SK-N-SH (cell line): Measurements from ENCODE around the gene AMN1. TPM values are rescaled to one million over a fixed set of nuclear protein-coding genes. Genes with fewer than 3 reads are reported as not detected.

ENCODE experiments used
- CTCF ChIA-PET: fragments of 300-600, 350-600 bp; formaldehyde crosslinking; extraction: SDS; loops from one replicate; lab custom pipeline; 2021; lab: Yijun Ruan, JAX
- POLR2A ChIA-PET: fragments of 350-600 bp; sonication (Branson Sonifier 250); formaldehyde crosslinking; extraction: SDS; loops from one replicate; lab custom pipeline; 2020; ENCODE audit warnings: antibody characterized with exemption, inconsistent platforms; lab: Yijun Ruan, JAX
- DNase-seq: peaks from one replicate; pipeline ENCODE4 v3.0.0; 2012
- H2AFZ ChIP-seq: fragments of 200-600 bp; sonication (generic); 2 replicates; pipeline ENCODE4 v1.8.1; 2016; ENCODE audit warnings: antibody characterized with exemption, mild to moderate bottlenecking, low read depth
- H3F3A ChIP-seq: fragments of 200-600 bp; sonication (generic); replicated peaks from 2 replicates; pipeline ENCODE3; 2016; ENCODE audit warnings: antibody characterized with exemption, mild to moderate bottlenecking; ENCODE audit not compliant: insufficient read depth
- H3K27ac ChIP-seq, 2 experiments: fragments of 200-500 bp in 1 of 2; fragments of 200-600 bp in 1 of 2; sonication (Bioruptor generic) in 1 of 2; sonication (generic), shearing (Covaris generic) in 1 of 2; 2 replicates each; pipeline versions ENCODE4 v1.5.1 to v1.6.1; 2014 to 2016; ENCODE audit warnings: low read depth in 2 of 2, inconsistent platforms in 1 of 2, low read length in 1 of 2, mild to moderate bottlenecking in 1 of 2, mixed read lengths in 1 of 2
- H3K27me3 ChIP-seq: fragments of 200-600 bp; sonication (generic), shearing (Covaris generic); 2 replicates; pipeline ENCODE4 v1.6.1; 2016; ENCODE audit warnings: mixed run types; ENCODE audit not compliant: insufficient read depth
- H3K36me3 ChIP-seq, 2 experiments: fragments of 200-500 bp in 1 of 2; fragments of 200-600 bp in 1 of 2; sonication (Bioruptor generic) in 1 of 2; sonication (generic) in 1 of 2; replicated peaks in 1 of 2; 2 replicates each; pipeline versions ENCODE3 to v1.5.1; 2014 to 2016; ENCODE audit warnings: low read length in 1 of 2, mild to moderate bottlenecking in 1 of 2; ENCODE audit not compliant: insufficient read depth in 2 of 2, control insufficient read depth in 1 of 2
- H3K4me1 ChIP-seq, 2 experiments: fragments of 200-500 bp in 1 of 2; fragments of 200-600 bp in 1 of 2; sonication (Bioruptor generic) in 1 of 2; sonication (generic), shearing (Covaris generic) in 1 of 2; 2 replicates each; pipeline versions ENCODE4 v1.5.1 to v1.6.1; 2014 to 2016; ENCODE audit warnings: low read depth in 1 of 2, low read length in 1 of 2, mixed run types in 1 of 2; ENCODE audit not compliant: insufficient read depth in 2 of 2, control insufficient read depth in 1 of 2
- H3K4me2 ChIP-seq: fragments of 200-600 bp; sonication (generic), shearing (Covaris generic); 2 replicates; pipeline ENCODE4 v1.6.1; 2017; ENCODE audit warnings: mixed run types
- H3K4me3 ChIP-seq, 2 experiments: fragments of 200-500 bp in 1 of 2; fragments of 200-600 bp in 1 of 2; sonication (Bioruptor generic) in 1 of 2; sonication (generic), shearing (Covaris generic) in 1 of 2; 2 replicates each; pipeline versions ENCODE4 v1.5.1 to v1.8.1; 2014 to 2016; ENCODE audit warnings: low read depth in 2 of 2, inconsistent platforms in 1 of 2, low read length in 1 of 2, mild to moderate bottlenecking in 1 of 2, mixed read lengths in 1 of 2, moderate library complexity in 1 of 2
- H3K79me2 ChIP-seq: fragments of 200-600 bp; sonication (generic); 2 replicates; pipeline ENCODE4 v1.8.1; 2017; ENCODE audit warnings: mild to moderate bottlenecking; ENCODE audit not compliant: insufficient read depth
- H3K9ac ChIP-seq: fragments of 200-600 bp; sonication (generic); 2 replicates; pipeline ENCODE4 v1.6.1; 2017; ENCODE audit warnings: mixed run types
- H3K9me2 ChIP-seq: fragments of 200-600 bp; sonication (generic); 2 replicates; pipeline ENCODE4 v1.6.1; 2017; ENCODE audit warnings: mixed run types
- H3K9me3 ChIP-seq: fragments of 200-600 bp; sonication (generic); 2 replicates; pipeline ENCODE4 v1.6.1; 2017; ENCODE audit warnings: mixed run types, mild to moderate bottlenecking, moderate library complexity
- H4K20me1 ChIP-seq: fragments of 200-600 bp; sonication (generic); 2 replicates; pipeline ENCODE4 v1.6.1; 2017; ENCODE audit warnings: mild to moderate bottlenecking, mixed run types; ENCODE audit not compliant: insufficient read depth
- CHD2 ChIP-seq: fragments of 150-350 bp; IDR thresholded peaks from 2 replicates; pipeline ENCODE4 v1.6.1; 2018; ENCODE audit warnings: low read length; ENCODE audit not compliant: partially characterized antibody
- ELF1 ChIP-seq: IDR thresholded peaks from 2 replicates; pipeline ENCODE4 v1.4.0; 2012
- EZH2phosphoT487 ChIP-seq: fragments of 200-600 bp; sonication (generic); IDR thresholded peaks from 2 replicates; pipeline ENCODE4 v1.6.1; 2017; ENCODE audit warnings: low read depth, mixed run types, mild to moderate bottlenecking, antibody characterized with exemption, moderate library complexity, borderline replicate concordance
- FOXJ3 ChIP-seq: sonication (generic); formaldehyde crosslinking; IDR thresholded peaks from 2 replicates; pipeline ENCODE4 v1.5.1; 2020; ENCODE audit warnings: mild to moderate bottlenecking, missing genetic modification reagents
- NFIC ChIP-seq: IDR thresholded peaks from 2 replicates; pipeline ENCODE4 v1.4.0; 2012; ENCODE audit warnings: borderline replicate concordance
- NRF1 ChIP-seq: IDR thresholded peaks from 2 replicates; pipeline ENCODE4 v1.6.1; 2012; ENCODE audit warnings: low read depth, mild to moderate bottlenecking, low read length
- RXRA ChIP-seq: IDR thresholded peaks from 2 replicates; pipeline ENCODE4 v1.4.0; 2012; ENCODE audit warnings: low read depth, mild to moderate bottlenecking, borderline replicate concordance
- SMC3 ChIP-seq: IDR thresholded peaks from 2 replicates; pipeline ENCODE4 v1.6.1; 2012; ENCODE audit warnings: low read depth, low read length, improper control_type of control experiment
- TEAD4 ChIP-seq: IDR thresholded peaks from 2 replicates; pipeline ENCODE4 v1.4.0; 2012; ENCODE audit warnings: mild to moderate bottlenecking, borderline replicate concordance; ENCODE audit not compliant: insufficient read depth
- USF1 ChIP-seq: IDR thresholded peaks from 2 replicates; pipeline ENCODE4 v1.4.0; 2012; ENCODE audit warnings: low read depth, borderline replicate concordance
- WGBS: methylation state at CpG from one replicate; pipeline ENCODE4 v1.1.6; 2017; ENCODE audit warnings: low lambda C conversion rate; 5-methylcytosine and 5-hydroxymethylcytosine counted together
- polyA plus RNA-seq, 3 experiments: library from polyadenylated mRNA; depleted of rRNA; stranded (reverse); fragments of >200 nt; gene quantifications; 2 replicates each; pipeline ENCODE4 v1.2.3, GENCODE V29; 2012
- TF ChIP-seq, protein P1 (sequence below): fragments of 150-350 bp; IDR thresholded peaks from 2 replicates; pipeline ENCODE4 v1.6.1; 2017; ENCODE audit warnings: antibody characterized with exemption, low read length, low read depth, borderline replicate concordance
- TF ChIP-seq, protein P2 (sequence below): IDR thresholded peaks from 2 replicates; pipeline ENCODE4; 2012

Gene AMN1
- polyA plus RNA-seq, 1 of the 3 experiments (the other 2 are of a cell fraction): 8.6 TPM

DNA sequence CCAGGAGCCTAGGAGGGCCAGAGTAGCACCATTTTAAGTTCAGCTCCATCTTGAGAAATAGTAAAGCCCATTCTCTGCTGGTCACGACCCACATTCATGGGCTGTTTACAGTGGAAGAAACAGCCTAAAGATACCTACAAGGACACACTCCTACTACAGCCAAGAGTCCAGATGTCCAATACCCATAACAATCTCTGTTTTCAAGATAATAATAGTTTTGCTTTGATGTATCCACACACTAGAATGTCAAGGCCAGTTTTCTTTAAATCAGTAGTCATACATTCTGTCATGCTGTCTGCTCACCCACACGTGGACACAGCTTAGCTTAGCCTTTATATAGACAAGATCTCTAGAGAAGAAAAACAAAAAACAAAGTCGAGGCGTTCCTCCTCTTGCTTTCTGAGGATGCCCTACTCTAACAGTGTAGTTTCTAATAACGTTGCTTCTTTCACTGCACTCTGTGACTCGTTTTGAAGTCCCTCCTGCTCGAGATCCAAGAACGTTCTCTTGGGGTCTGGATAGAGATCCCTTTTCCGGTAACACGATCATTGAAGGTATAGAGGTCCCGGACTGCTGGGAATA lies 87.2 kb downstream of the AMN1 start:
- CTCF ChIA-PET: interaction anchor here (1.8 kb wide), 1 partner anchor 238 kb away, joined by 8 read pairs; no protein-coding TSS in a partner anchor
- WGBS: 86% methylated on average over 11 of the region's 11 CpGs
- no peak overlapping the region for H2AFZ ChIP-seq

DNA sequence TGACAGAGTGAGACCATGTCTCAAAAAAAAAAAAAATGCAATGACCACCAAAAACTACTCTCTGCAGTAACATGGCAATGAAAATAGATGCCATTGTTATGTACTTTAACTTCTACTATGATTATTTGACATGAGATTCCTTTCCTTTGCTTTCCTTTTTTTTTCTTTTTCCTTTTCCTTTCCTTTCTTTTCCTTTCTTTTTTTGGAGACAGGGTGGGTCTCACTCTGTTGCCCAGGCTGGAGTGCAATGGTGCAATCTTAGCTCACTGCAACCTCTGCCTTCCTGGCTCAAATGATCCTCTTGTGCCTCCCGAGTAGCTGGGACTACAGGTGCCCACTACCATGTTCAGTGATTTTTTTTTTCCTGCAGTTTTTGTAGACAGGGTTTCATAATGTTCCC lies 94.2 kb downstream of the AMN1 start:
- H3K27ac ChIP-seq: no peak overlapping the region
- DNase-seq: no peak
- no peak overlapping the region for H3K4me2 ChIP-seq
- H3K79me2 ChIP-seq: peaks cover 31% of the 10 kb centered on the region; the same call in 1 of the 2 replicates
- ChIA-PET CTCF (interaction anchor here (2.9 kb wide), 1 partner anchor 231 kb away, joined by 24 read pairs; no protein-coding TSS in a partner anchor), POLR2A (no interaction called here)
- peaks cover 7% of the 10 kb centered on the region for H3F3A ChIP-seq
- H3K9me3 ChIP-seq: no peaks in the 10 kb centered on the region
- no peaks in the 10 kb centered on the region for H3K27me3 ChIP-seq
- H3K36me3 ChIP-seq: no peaks in the 10 kb centered on the region
- no peaks in the 10 kb centered on the region for H3K9me2 ChIP-seq
- 93% methylated on average over 1 of the region's 1 CpG for WGBS
- TF ChIP-seq, protein P1, sequence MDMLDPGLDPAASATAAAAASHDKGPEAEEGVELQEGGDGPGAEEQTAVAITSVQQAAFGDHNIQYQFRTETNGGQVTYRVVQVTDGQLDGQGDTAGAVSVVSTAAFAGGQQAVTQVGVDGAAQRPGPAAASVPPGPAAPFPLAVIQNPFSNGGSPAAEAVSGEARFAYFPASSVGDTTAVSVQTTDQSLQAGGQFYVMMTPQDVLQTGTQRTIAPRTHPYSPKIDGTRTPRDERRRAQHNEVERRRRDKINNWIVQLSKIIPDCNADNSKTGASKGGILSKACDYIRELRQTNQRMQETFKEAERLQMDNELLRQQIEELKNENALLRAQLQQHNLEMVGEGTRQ: no peak
- peaks cover 10% of the 10 kb centered on the region; the same call in 1 of the 2 replicates for H4K20me1 ChIP-seq
- peaks cover 0 to 11% of the 10 kb centered on the region in 2 experiments; a peak in 1 of 4 replicates for H3K4me1 ChIP-seq
- H3K4me3 ChIP-seq: no peak overlapping the region
- no peak overlapping the region for H3K9ac ChIP-seq
- H2AFZ ChIP-seq: no peak overlapping the region

More for the DNA sequence above, 87.2 kb downstream of the AMN1 start:
- Histone ChIP-seq H3K27ac (no peak overlapping the region), H3K9me3 (no peaks in the 10 kb centered on the region), H3K4me1 (peaks cover 0 to 4% of the 10 kb centered on the region in 2 experiments; a peak in 1 of 4 replicates), H3F3A (peaks cover 12% of the 10 kb centered on the region), H3K9ac (no peak overlapping the region), H3K4me2 (no peak overlapping the region), H3K36me3 (peaks cover 4 to 10% of the 10 kb centered on the region in 2 experiments), H3K79me2 (peaks cover 40% of the 10 kb centered on the region; the same call in 1 of the 2 replicates), H4K20me1 (peaks cover 7% of the 10 kb centered on the region; the same call in 1 of the 2 replicates), H3K4me3 (no peak overlapping the region), H3K9me2 (no peaks in the 10 kb centered on the region), H3K27me3 (no peaks in the 10 kb centered on the region)
- POLR2A ChIA-PET: no interaction called here
- DNase-seq: no peak
- TF ChIP-seq SMC3 (no peak), TEAD4 (no peak), NRF1 (no peak), CHD2 (no peak), USF1 (no peak), FOXJ3 (no peak), EZH2phosphoT487 (no peak), ELF1 (no peak), RXRA (no peak), NFIC (no peak)
- TF ChIP-seq, protein P2, sequence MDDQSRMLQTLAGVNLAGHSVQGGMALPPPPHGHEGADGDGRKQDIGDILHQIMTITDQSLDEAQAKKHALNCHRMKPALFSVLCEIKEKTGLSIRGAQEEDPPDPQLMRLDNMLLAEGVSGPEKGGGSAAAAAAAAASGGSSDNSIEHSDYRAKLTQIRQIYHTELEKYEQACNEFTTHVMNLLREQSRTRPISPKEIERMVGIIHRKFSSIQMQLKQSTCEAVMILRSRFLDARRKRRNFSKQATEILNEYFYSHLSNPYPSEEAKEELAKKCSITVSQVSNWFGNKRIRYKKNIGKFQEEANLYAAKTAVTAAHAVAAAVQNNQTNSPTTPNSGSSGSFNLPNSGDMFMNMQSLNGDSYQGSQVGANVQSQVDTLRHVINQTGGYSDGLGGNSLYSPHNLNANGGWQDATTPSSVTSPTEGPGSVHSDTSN: no peak
